AG09309 (cell line): ENCODE results near the gene EXOC6B.

Source experiments
- DNase-seq: peaks from one replicate; pipeline ENCODE4 v3.0.0-alpha.2; 2010; ENCODE audit warnings: low read depth
- H3K4me3 ChIP-seq: 2 replicates; pipeline ENCODE4 v1.5.1; 2011; ENCODE audit warnings: mild to moderate bottlenecking, low read depth, low read length, moderate library complexity; ENCODE audit not compliant: control insufficient read depth
- TF ChIP-seq, protein P1 (sequence below): IDR thresholded peaks from 2 replicates; pipeline ENCODE4 v1.5.1; 2011; ENCODE audit warnings: mild to moderate bottlenecking, low read depth, low read length, inconsistent platforms; ENCODE audit not compliant: insufficient read depth, control insufficient read depth; ENCODE audit errors: missing control alignments

The EXOC6B gene

DNA sequence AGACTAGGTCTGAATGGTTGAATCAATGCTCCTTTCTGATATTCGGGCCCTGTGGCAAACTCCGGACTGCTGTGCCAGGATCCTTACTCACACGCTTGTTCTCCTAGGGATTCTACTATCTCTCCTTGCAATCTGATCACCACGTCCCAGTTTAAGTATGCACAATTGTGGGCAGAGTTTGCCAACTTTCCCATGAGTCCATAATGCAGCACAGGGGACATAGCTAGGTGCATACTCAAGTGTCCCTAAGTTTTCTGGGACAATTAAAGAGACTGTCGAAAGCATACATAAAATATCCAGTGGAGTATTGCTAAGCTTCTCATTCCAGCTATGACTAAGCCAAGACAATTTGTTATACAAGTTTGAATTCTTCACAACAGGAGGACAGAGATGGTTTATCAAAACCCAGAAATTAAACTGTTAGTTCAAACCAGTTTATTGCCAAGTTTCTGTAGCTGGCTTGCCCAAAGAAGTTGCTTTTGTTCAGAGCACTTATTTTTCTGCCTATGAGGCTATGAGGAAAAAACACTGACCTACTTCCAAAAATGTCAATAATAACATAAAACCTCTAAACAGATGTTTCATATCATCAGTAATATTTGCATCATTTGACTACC lies 136.1 kb downstream of the EXOC6B start:
- H3K4me3 ChIP-seq: no peak overlapping the region
- TF ChIP-seq, protein P1, sequence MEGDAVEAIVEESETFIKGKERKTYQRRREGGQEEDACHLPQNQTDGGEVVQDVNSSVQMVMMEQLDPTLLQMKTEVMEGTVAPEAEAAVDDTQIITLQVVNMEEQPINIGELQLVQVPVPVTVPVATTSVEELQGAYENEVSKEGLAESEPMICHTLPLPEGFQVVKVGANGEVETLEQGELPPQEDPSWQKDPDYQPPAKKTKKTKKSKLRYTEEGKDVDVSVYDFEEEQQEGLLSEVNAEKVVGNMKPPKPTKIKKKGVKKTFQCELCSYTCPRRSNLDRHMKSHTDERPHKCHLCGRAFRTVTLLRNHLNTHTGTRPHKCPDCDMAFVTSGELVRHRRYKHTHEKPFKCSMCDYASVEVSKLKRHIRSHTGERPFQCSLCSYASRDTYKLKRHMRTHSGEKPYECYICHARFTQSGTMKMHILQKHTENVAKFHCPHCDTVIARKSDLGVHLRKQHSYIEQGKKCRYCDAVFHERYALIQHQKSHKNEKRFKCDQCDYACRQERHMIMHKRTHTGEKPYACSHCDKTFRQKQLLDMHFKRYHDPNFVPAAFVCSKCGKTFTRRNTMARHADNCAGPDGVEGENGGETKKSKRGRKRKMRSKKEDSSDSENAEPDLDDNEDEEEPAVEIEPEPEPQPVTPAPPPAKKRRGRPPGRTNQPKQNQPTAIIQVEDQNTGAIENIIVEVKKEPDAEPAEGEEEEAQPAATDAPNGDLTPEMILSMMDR: no peak
- no peak for DNase-seq

DNA sequence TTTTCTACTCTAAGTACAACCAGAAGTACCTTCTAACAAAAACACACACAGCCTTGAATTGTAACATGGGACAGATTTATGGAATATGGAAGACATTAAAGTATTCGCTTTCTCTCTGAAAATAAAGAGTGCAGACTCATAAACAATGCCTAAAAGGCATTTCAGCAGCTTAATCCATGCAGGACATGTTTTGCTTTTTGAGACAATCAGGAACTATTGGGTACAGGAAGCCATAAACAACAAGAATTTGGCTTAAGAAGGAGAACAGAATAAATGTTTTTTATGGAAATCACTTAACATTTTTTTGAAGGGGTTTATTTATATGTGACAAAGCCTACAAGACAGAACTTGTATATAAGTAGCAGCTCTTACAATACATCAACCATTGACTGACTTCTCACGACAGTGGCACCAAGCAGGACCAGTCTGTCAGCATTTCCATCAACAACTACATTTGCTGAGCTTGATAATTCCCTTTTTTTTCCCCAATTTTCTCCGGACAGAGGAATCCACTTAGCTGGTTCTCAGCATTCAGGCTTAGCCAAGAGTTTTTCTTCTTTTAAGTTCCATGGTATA lies 140.1 kb downstream of the EXOC6B start:
- no peak overlapping the region for H3K4me3 ChIP-seq
- no peak for DNase-seq
- TF ChIP-seq, protein P1: no peak

DNA sequence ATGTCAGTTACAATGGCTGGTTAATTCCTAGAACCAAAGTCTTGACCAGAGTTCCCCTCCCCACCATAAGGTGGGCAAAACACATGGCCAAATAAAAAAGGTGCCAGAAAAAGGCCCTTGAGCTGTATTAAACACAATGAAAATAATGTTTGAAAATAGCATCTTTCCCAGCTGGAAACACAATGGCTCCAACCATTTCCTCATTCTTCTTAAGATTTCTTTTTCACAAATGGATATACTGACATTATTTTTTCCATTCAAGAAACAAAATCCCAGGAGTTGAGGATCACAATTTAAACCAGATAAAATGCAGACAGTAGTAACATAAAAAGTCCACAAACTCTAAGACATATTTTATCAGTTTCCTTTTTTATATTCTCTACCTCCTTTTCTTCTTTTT lies 143.8 kb downstream of the EXOC6B start:
- no peak overlapping the region for H3K4me3 ChIP-seq
- DNase-seq: no peak
- TF ChIP-seq, protein P1: no peak

DNA sequence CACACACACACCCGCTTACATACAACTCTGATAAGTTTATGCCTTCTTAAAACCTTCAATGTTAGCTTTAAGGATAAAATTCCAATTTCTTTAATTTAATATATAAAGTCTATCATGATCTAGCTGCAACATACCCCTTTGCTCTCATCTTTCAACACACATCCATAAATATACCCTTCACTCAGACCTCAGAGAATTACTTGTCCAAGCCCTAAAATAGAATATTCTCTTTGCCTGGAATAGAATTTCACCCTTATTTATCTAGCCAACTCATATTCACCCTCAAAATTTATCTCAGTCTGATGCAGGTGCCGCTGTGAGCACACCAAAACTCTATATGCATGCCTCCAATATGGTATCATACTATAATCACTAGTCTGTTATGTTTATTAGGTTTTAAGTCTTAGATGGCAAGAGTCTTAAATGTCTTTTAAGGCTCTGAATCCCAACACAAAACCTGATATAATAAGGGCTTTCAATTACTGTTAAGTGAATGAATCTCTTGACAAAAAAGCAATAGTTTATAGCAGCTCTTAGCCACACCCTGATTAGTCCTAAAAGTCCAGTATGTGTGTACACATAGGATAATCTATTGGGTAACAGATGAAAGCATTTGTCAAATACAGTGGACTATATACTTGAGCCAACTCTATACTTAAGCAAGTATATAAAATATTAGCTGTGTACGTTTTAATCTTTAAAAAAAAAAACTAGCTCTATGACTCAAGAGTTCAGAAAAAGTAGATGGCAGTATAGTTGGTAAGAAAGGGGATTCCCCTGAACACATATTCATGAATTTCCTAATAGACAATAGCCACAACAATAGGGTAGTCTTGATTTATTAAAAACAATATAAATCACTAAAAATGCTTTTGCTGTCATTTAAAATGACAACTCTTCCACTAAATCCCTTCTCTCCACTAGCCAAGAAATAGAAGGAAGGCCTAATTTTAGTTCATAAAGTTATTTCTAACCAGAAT lies 144.5 kb downstream of the EXOC6B start:
- no peak overlapping the region for H3K4me3 ChIP-seq
- no peak for DNase-seq
- TF ChIP-seq, protein P1: no peak

DNA sequence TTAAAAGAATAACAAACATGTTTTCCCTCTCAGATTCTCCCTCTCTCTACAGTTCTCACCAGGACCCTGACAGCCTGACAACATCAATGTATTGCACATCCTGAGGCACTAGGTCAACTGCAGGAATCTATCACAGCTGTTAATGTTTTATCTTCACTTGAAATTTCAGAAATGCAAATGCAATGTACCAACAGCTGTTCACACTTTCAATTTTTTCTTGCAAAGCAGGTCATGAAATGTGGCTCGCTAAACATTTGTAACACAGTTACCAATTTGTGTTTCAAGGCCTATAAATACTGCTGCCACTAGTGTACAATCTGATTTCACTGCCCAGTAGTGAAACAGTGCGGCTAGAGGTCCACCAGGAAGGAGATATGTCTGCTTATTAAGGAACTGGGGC lies 147.8 kb downstream of the EXOC6B start:
- TF ChIP-seq, protein P1: no peak
- no peak for DNase-seq
- no peak overlapping the region for H3K4me3 ChIP-seq

DNA sequence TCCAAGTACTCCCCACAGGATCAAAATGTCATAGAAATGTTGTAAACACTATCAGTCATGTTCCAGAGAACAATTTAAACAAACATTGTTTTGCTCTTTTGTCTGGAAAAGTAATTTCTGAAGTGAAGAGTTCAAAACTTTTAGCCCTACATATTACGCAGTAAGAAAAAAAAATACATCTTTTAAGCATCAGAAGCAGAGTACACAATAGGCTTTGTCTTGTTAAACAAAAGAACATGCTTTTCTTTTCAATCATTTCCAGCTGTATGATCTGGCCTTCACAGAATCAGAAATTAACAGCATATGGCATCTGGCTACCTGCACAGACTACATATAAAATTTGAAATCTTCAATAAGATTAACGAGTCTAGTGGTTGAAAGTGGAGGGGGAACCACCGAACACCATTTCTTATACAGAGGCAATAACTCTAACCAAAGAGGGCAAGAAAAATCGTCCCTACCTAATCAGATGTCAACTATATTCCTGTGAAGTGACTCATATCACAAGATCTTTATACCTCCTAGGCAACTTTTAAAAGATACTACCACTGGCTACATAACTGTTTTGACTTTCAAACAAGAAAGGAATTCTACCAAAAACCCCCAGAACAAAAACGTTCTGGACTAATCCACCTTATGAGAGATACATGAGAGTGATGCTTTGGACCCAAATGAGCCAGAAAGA lies 149.3 kb downstream of the EXOC6B start:
- no peak for DNase-seq
- H3K4me3 ChIP-seq: no peak overlapping the region
- TF ChIP-seq, protein P1: no peak
